Esophagus muscularis mucosa (tissue), 4 donors: Measurements from ENCODE around the gene APOC4.

Experiments
- EP300 ChIP-seq: sonication (generic); formaldehyde crosslinking; IDR thresholded peaks from one replicate; pipeline ENCODE4 v1.6.1; 2017; ENCODE audit warnings: antibody characterized with exemption
- POLR2A ChIP-seq: fragments of 450-650 bp; IDR thresholded peaks from one replicate; pipeline ENCODE4 v1.6.1; 2017; ENCODE audit warnings: antibody characterized with exemption, moderate library complexity, mild to moderate bottlenecking, low read depth
- POLR2AphosphoS5 ChIP-seq, 2 donors: sonication (generic); formaldehyde crosslinking; IDR thresholded peaks; one replicate each; pipeline ENCODE4 v1.6.1; 2017; ENCODE audit warnings: antibody characterized with exemption in 2 of 2
- TF ChIP-seq, protein P1 (sequence below), 3 experiments: fragments of 200-600 bp in 2 of 3; fragments of 450-650 bp in 1 of 3; sonication (generic) in 2 of 3; IDR thresholded peaks; one replicate each; pipeline ENCODE4 v1.5.1; 2017 to 2019; ENCODE audit warnings: antibody characterized with exemption in 3 of 3, mild to moderate bottlenecking in 2 of 3, moderate library complexity in 1 of 3

GRCh38 chr19:44892932-44893331 is 49.1 kb upstream of the APOC4 start:
- TF ChIP-seq, protein P1, sequence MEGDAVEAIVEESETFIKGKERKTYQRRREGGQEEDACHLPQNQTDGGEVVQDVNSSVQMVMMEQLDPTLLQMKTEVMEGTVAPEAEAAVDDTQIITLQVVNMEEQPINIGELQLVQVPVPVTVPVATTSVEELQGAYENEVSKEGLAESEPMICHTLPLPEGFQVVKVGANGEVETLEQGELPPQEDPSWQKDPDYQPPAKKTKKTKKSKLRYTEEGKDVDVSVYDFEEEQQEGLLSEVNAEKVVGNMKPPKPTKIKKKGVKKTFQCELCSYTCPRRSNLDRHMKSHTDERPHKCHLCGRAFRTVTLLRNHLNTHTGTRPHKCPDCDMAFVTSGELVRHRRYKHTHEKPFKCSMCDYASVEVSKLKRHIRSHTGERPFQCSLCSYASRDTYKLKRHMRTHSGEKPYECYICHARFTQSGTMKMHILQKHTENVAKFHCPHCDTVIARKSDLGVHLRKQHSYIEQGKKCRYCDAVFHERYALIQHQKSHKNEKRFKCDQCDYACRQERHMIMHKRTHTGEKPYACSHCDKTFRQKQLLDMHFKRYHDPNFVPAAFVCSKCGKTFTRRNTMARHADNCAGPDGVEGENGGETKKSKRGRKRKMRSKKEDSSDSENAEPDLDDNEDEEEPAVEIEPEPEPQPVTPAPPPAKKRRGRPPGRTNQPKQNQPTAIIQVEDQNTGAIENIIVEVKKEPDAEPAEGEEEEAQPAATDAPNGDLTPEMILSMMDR (IDR thresholded peaks at IDR 0.05): no peak
- TF ChIP-seq POLR2A (no peak), EP300 (no peak), POLR2AphosphoS5 (IDR thresholded peaks at IDR 0.05) (no peak)
